Activated CD4-positive, alpha-beta T cell treated with anti-CD3 and anti-CD28 coated beads, Interleukin-10, Interleukin-2, amounts not matched to agents 100 ng/mL and 50 ng/mL, durations not matched to agents 16 hours and 8 hours (primary cell): ENCODE results near the gene RAMP3.
A peak's percentile ranks its signal among the peaks of the same experiment; 100 is the strongest.
"Not testable (repeated sequence)": the region's sequence is repeated elsewhere in the genome, so short reads cannot be mapped to it uniquely, and the experiment has no call there.

Experiments used
- DNase-seq: peaks from one replicate; pipeline ENCODE4 v3.0.0-alpha.2; 2020

Gene RAMP3, protein sequence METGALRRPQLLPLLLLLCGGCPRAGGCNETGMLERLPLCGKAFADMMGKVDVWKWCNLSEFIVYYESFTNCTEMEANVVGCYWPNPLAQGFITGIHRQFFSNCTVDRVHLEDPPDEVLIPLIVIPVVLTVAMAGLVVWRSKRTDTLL

GRCh38 chr7:45157653-45158401 lies at the start of gene RAMP3:
Gene RAMP3, plus strand, starts transcription at chr7:45157791. Its CDS starts 38 bp downstream, at chr7:45157829.
- no peak for DNase-seq

GRCh38 chr7:45108863-45109262 lies 48.7 kb upstream of the RAMP3 start:
- DNase-seq: no peak

- DNase-seq: peak; percentile 96
These were observed 46.0 kb upstream of the RAMP3 start, which contains the start of gene TBRG4 for GRCh38 chr7:45111298-45112223. Gene TBRG4, minus strand, starts transcription at chr7:45111697. Its CDS starts 2,460 bp downstream, at chr7:45109237.

- no peak for DNase-seq
These were observed 44.9 kb upstream of the RAMP3 start for GRCh38 chr7:45112648-45113047.

DNA sequence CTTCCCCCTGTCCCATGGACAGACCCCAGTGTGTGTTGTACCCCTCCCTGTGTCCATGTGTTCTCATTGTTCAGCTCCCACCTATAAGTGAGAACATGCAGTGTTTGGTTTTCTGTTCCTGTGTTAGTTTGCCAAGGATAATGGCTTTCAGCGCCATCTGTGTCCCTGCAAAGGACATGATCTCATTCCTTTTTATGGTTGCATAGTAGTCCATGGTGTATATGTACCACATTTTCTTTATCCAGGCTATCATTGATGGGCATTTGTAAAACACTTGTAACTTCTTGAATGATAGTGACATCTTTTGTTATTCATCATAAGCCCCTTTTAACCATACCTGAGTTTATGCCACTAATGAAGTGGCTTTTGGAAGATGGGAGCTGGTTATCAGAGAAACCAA lies 43.3 kb upstream of the RAMP3 start:
- not testable (repeated sequence) for DNase-seq

GRCh38 chr7:45114926-45115325 lies 42.7 kb upstream of the RAMP3 start:
- no peak for DNase-seq

DNA sequence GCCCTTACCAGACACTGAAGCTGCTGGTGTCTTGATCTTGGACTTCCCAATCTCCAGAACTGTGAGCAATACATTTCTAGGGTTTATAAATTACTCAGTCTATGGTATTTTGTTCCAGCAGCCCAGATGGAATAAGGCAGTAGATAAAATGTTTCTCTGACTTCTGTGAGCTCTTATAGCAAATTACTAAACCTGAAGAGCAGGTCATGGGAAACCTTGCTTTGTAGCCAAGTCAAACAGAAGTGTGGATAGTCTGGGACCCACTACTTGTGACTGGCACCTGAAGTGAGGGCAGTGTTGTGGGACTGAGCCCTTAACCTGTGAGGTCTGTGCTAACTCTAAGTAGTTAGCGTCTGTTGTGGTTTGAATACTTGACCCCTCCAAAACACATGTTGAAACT lies 41.5 kb upstream of the RAMP3 start:
- DNase-seq: no peak

DNA sequence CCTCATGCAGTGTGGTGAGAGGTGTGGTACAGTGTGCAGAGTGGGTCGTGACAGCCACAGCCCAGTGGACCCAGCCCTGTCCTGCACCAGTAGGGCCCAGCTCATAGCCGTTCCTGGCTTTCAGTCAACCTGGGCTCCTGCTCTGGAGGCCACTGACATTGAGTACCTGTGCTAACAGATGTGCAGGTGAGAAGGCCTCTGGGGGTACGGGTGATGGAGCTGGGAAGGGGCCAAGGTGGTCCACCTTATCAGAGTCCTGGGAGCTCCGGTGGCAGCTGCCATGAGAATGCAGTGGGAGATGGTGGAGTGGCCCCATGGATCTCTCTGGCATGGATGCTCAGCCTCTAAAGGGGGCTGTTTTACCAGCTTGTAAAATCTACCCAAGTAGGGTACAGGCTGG lies 40.0 kb upstream of the RAMP3 start:
- no peak for DNase-seq

DNA sequence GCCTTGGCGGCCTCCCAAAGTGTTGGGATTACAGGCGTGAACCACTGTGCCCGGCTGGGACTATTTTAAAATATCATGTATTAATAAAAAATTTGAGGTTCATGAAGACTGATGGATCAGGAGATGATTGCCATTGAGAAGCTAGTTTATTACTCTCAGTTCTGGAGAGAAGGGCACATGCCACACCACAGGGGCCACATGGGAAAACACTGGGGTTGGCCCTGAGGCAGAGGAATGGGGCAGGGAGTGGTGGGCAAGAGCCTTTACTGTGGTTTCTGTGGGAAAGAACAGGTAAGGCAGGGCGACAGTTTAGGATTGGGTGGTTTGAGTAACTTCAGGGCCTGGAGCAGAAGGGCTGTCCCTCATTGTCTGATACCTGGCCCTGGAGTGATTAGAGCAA lies 39.3 kb upstream of the RAMP3 start:
- DNase-seq: no peak

DNA sequence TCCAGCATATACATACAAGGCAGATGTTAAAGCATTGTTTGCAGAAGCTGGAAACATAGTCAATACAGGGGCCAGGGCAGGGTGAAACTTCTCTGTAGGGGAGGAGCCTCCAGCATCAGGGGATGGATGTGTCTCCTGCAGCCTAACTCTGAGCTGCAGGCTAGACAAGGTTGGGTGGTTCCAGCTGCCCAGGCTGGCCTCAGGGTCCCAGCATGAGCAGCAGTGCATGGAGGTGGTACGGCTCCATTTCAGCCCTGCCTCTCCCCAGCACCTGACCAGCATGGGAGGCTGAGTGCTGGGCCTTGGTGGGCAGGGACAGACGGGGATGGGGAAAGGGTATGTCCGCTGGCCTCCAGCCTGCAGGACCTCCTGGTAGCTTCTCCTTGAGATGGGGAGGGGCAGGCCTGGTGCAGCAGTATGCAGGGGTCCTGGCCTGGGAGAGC lies 38.7 kb upstream of the RAMP3 start:
- no peak for DNase-seq

GRCh38 chr7:45119550-45119949 lies 38.0 kb upstream of the RAMP3 start:
- DNase-seq: no peak

- DNase-seq: no peak
These were observed 34.4 kb upstream of the RAMP3 start for GRCh38 chr7:45122975-45123860.

- DNase-seq: no peak
These were observed 33.5 kb upstream of the RAMP3 start for GRCh38 chr7:45123913-45124710.

- no peak for DNase-seq
These were observed 32.2 kb upstream of the RAMP3 start for GRCh38 chr7:45125193-45125904.

DNA sequence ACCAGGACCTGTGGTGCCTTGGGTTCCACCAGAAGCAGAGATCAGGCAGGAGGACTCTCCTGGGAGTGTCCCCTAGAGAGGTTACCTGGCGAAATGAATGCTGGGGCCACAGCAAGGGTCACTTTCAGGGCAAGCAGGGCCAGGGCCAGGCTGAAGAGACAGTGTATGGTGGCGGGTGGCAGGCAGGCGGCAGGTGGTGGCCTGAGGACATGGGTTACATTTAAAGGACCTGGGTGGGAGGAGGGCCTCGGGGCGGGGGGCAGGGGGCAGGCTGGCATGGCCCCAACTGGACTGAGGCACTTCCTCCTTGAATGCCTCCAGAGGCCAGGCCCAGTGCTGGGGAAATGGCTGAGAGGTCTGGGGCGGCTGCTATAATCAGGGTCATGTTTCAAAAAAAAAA lies 31.4 kb upstream of the RAMP3 start:
- no peak for DNase-seq

DNA sequence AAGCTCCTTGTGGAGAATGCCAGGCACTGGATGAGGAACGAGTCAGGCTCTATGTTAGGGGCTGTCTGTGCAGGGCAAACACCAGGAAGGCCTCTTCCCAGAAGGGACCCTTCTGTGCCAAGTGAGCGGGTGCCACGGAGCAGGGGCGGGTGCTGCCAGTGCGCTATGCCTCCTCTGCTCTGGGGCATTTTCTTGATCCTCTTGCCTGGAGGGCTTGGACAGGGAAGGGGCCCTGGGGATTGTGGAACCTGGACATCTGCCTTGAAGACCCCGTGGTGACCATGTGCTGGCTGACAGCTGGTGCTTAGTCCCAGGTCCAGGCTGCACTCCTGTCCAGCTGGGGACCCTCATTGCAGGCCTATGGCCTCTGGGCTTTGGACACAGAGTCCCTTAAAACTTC lies 30.7 kb upstream of the RAMP3 start:
- no peak for DNase-seq

DNA sequence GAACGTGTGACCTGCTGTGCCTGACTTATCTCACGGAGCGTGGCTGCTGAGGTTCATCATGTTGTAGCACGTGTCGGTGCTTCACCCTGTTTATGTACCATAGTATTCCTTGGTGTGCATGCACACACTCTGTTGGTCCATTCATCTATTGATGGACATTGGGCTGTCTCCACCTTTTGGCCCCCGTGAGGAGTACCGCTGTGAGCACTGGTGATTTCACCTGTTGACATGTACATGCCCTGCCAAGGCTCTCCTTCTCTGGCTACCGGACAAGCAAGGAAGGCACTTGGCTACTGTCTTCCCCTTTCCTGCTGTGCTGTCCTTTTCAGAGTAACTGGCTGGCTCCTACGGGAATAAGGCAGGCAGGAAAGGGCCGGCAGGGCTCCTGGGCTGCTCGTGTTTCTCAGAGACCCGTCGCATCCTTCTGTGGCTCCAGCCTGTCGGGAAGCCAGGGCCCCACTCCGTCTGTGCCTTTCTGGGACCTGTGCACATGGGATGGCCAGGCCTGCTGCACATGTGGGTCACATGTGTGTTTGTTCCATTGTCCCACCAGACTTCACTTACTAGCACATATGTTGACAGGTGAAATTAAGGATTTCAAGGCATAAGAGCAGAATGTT lies 28.3 kb upstream of the RAMP3 start:
- no peak for DNase-seq

- DNase-seq: no peak
These were observed 27.7 kb upstream of the RAMP3 start for GRCh38 chr7:45129906-45130305.

- no peak for DNase-seq
These were observed 26.7 kb upstream of the RAMP3 start for GRCh38 chr7:45130910-45131309.

GRCh38 chr7:45131891-45132290 lies 25.7 kb upstream of the RAMP3 start:
- no peak for DNase-seq
